AG04450 (cell line): Measurements from ENCODE around the gene LRMDA. TPM values are rescaled to one million over a fixed set of nuclear protein-coding genes. Genes with fewer than 3 reads are reported as not detected.

Experiments used
- CTCF ChIA-PET: fragments of 300-600, 350-600 bp; formaldehyde crosslinking; extraction: SDS; loops from one replicate; lab custom pipeline; 2022; ENCODE audit warnings: antibody characterized with exemption, inconsistent platforms; lab: Charles Lee
- POLR2A ChIA-PET: fragments of 350-600 bp; formaldehyde crosslinking; extraction: SDS; loops from one replicate; lab custom pipeline; 2021; ENCODE audit warnings: antibody characterized with exemption, inconsistent platforms; lab: Yijun Ruan, JAX
- DNase-seq: peaks from one replicate; pipeline ENCODE4 v3.0.0-alpha.2; 2011; ENCODE audit warnings: low read depth, low spot score
- H3K27ac ChIP-seq: one replicate; pipeline ENCODE4 v1.5.1; 2012; ENCODE audit warnings: low read depth, low read length, control low read depth
- H3K27me3 ChIP-seq: one replicate; pipeline ENCODE4 v1.6.0; 2012; ENCODE audit warnings: low read length; ENCODE audit not compliant: control insufficient read depth, insufficient read depth
- H3K4me3 ChIP-seq: 2 replicates; pipeline ENCODE4 v1.5.1; 2011; ENCODE audit warnings: mild to moderate bottlenecking, low read depth, low read length, control low read depth
- H3K9me3 ChIP-seq: 2 replicates; pipeline ENCODE4 v1.5.1; 2012; ENCODE audit warnings: low read length; ENCODE audit not compliant: control insufficient read depth, insufficient read depth
- polyA plus RNA-seq: library from polyadenylated mRNA; depleted of rRNA; stranded (reverse); fragments of >200 nt; gene quantifications from 2 replicates; pipeline ENCODE4 v1.2.3, GENCODE V29; 2011
- TF ChIP-seq, protein P1 (sequence below): IDR thresholded peaks from 2 replicates; pipeline ENCODE4 v1.5.1; 2011; ENCODE audit warnings: low read depth, low read length, control low read depth, inconsistent platforms

LRMDA gene
- polyA plus RNA-seq, 1 experiment = 0.12 TPM

DNA sequence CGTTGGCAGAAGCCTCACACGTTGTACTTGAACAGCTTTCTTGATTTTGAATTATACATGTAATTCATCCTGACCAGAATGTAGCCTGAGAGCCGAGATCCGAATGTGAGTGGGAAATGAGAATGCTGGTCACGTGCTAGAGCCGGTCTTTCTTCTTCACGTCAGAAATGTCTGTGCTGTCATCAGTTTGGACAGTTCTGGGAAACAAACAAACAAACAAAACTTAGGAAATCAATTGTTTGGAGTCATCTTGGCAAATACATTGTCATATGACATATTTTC is 729.8 kb downstream of the LRMDA start:
- TF ChIP-seq, protein P1, sequence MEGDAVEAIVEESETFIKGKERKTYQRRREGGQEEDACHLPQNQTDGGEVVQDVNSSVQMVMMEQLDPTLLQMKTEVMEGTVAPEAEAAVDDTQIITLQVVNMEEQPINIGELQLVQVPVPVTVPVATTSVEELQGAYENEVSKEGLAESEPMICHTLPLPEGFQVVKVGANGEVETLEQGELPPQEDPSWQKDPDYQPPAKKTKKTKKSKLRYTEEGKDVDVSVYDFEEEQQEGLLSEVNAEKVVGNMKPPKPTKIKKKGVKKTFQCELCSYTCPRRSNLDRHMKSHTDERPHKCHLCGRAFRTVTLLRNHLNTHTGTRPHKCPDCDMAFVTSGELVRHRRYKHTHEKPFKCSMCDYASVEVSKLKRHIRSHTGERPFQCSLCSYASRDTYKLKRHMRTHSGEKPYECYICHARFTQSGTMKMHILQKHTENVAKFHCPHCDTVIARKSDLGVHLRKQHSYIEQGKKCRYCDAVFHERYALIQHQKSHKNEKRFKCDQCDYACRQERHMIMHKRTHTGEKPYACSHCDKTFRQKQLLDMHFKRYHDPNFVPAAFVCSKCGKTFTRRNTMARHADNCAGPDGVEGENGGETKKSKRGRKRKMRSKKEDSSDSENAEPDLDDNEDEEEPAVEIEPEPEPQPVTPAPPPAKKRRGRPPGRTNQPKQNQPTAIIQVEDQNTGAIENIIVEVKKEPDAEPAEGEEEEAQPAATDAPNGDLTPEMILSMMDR = no peak
- DNase-seq = no peak
- Histone ChIP-seq H3K27ac (no peak overlapping the region), H3K4me3 (no peak overlapping the region), H3K9me3 (no peaks in the 10 kb centered on the region), H3K27me3 (no peaks in the 10 kb centered on the region)
- ChIA-PET CTCF (no interaction called here), POLR2A (no interaction called here)

DNA sequence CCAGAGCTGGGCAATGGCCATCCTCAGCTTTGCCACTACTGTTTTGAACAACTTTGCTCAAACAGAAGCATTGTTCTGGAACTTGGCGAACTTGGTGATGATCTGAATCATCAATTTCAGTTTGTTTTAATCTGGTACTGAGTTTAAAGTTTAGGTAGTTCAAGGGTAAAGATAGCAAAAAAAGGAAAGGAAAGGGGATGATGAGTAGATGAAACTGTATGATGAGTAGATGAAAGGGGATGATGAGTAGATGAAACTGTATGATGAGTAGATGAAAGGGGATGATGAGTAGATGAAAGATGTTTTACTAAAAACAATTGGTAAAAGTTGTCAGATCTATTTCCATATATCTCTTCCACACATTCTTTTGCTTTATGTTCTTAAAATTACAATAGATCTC is 737.0 kb downstream of the LRMDA start:
- POLR2A ChIA-PET = no interaction called here
- DNase-seq = no peak
- no peak overlapping the region for H3K27ac ChIP-seq
- H3K27me3 ChIP-seq = no peaks in the 10 kb centered on the region
- TF ChIP-seq, protein P1 = no peak
- no peaks in the 10 kb centered on the region for H3K9me3 ChIP-seq
- CTCF ChIA-PET = no interaction called here
- H3K4me3 ChIP-seq = no peak overlapping the region

DNA sequence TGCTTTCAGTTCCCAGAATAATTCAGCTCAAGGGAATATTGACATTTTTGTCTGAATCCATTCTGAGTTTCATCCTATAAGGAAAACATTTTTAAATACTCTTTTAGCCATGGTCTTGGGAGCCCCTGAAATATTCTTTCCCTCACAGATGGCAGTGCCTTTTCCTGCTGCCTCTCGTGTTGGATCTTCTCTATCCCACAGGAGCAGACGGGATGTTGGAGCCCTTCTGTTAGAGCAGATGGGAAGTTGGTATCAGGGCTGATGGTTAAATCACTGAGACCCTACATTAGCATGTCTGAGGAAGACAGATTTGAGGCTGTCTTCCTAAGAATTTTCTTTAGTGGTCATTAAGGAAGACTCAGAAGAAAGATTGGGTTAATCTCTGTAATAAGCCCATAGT is 737.8 kb downstream of the LRMDA start:
- no peaks in the 10 kb centered on the region for H3K27me3 ChIP-seq
- ChIA-PET POLR2A (no interaction called here), CTCF (no interaction called here)
- no peak overlapping the region for H3K27ac ChIP-seq
- DNase-seq = no peak
- H3K4me3 ChIP-seq = no peak overlapping the region
- TF ChIP-seq, protein P1 = no peak
- no peaks in the 10 kb centered on the region for H3K9me3 ChIP-seq

DNA sequence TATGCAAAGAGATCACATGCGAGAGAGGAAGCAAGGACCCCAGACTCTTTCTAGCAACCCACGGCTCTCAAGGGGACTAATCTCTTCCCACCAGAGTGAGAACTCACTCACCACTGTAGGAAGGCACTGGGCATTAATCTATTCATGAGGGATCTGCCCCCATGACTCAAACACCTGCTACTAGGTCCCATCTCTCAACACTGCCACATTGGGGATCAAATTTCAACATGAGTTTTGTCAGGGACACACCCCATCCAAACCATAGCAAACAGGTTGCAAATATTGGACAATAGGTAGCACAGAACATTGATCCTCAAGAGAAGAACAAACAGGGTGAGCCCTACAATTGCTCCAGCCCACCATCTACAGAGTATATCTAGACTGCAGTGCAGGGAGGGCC is 740.6 kb downstream of the LRMDA start:
- TF ChIP-seq, protein P1 = no peak
- no peak overlapping the region for H3K27ac ChIP-seq
- ChIA-PET POLR2A (no interaction called here), CTCF (no interaction called here)
- no peaks in the 10 kb centered on the region for H3K9me3 ChIP-seq
- H3K4me3 ChIP-seq = no peak overlapping the region
- no peak for DNase-seq
- H3K27me3 ChIP-seq = no peaks in the 10 kb centered on the region

DNA sequence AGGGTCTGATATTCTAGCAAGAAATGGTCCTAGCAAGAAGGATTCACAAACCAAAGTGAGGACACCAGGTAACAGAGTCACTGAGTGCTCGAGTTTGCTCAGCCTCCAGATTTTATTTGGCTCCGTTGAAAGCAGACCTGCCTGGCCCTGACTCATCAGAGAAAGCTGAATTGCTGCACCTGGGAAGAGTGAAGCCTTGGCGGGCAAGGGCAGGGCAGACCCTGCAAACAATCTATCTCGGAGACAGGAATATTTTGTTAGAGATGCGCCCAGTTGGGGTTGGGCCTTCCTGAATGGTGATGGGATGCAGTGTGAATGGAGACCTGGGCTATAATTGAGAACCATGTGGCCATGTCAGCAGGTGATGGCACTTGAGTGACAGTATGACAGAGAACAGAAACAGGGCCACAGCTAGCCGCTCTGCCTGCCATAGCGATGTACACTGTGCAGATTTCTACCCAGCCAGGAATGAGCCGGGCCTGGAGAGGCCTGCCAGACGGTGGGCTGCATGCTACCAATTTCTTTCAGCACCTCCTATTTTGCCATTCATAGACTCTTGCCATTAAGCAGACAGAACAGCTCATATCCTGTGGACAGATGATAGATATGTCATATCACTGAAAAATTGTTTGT is 744.2 kb downstream of the LRMDA start:
- no peak overlapping the region for H3K27ac ChIP-seq
- DNase-seq = no peak
- H3K9me3 ChIP-seq = no peaks in the 10 kb centered on the region
- ChIA-PET POLR2A (no interaction called here), CTCF (no interaction called here)
- no peak overlapping the region for H3K4me3 ChIP-seq
- H3K27me3 ChIP-seq = peaks cover 5% of the 10 kb centered on the region
- TF ChIP-seq, protein P1 = no peak
